HG02981 (cell line): Measurements from ENCODE around the gene GNB1L.
"Not testable (repeated sequence)": the region's sequence is repeated elsewhere in the genome, so short reads cannot be mapped to it uniquely, and the experiment has no call there.

Experiments used
- ATAC-seq: cut with Tn5 transposase; IDR thresholded peaks from one replicate; pipeline ENCODE4 v1.9.1; 2021; ENCODE audit warnings: mild to moderate bottlenecking, moderate library complexity; ENCODE audit not compliant: unreplicated experiment

The GNB1L gene

GRCh38 chr22:19846620-19847344 is 7.9 kb downstream of the GNB1L start:
- ATAC-seq, result no peak

GRCh38 chr22:19845054-19845722 is 9.5 kb downstream of the GNB1L start:
- ATAC-seq, result no peak

GRCh38 chr22:19844377-19845053 is 10.2 kb downstream of the GNB1L start:
- ATAC-seq, result no peak

GRCh38 chr22:19843857-19844376 is 10.8 kb downstream of the GNB1L start:
- no peak for ATAC-seq

- ATAC-seq, result no peak
These were observed 11.4 kb downstream of the GNB1L start for GRCh38 chr22:19843107-19843856.

GRCh38 chr22:19842393-19843106 is 12.1 kb downstream of the GNB1L start:
- ATAC-seq, result no peak

GRCh38 chr22:19841641-19842392 is 12.9 kb downstream of the GNB1L start:
- no peak for ATAC-seq

- no peak for ATAC-seq
These were observed 13.6 kb downstream of the GNB1L start for GRCh38 chr22:19840955-19841640.

GRCh38 chr22:19840059-19840458 is 14.6 kb downstream of the GNB1L start:
- ATAC-seq, result no peak

- ATAC-seq, result no peak
These were observed 16.8 kb downstream of the GNB1L start for GRCh38 chr22:19837915-19838314.

GRCh38 chr22:19836512-19836911 is 18.2 kb downstream of the GNB1L start:
- ATAC-seq, result no peak

GRCh38 chr22:19834599-19834998 is 20.1 kb downstream of the GNB1L start:
- no peak for ATAC-seq

- not testable (repeated sequence) for ATAC-seq
These were observed 21.3 kb downstream of the GNB1L start for GRCh38 chr22:19833327-19833726.

- no peak for ATAC-seq
These were observed 22.1 kb downstream of the GNB1L start for GRCh38 chr22:19832476-19833108.

- ATAC-seq, result not testable (repeated sequence)
These were observed 22.7 kb downstream of the GNB1L start for GRCh38 chr22:19831979-19832378.

- no peak for ATAC-seq
These were observed 23.7 kb downstream of the GNB1L start for GRCh38 chr22:19831016-19831415.

GRCh38 chr22:19828035-19828401 is 26.7 kb downstream of the GNB1L start:
- no peak for ATAC-seq

GRCh38 chr22:19827341-19828034 is 27.2 kb downstream of the GNB1L start:
- ATAC-seq, result no peak
